SU-DHL-6 (cell line): Measurements from ENCODE around the gene LILRA2.
"Not testable (repeated sequence)": the region's sequence is repeated elsewhere in the genome, so short reads cannot be mapped to it uniquely, and the experiment has no call there.

Experiments used
- H2AFZ ChIP-seq: fragments of 200-600 bp; sonication (generic); 2 replicates; pipeline ENCODE4 v1.6.1; 2014; ENCODE audit warnings: low read depth, mild to moderate bottlenecking, moderate library complexity, mixed read lengths, antibody characterized with exemption, low read length; ENCODE audit not compliant: severe bottlenecking
- H3F3A ChIP-seq: fragments of 200-600 bp; shearing (Covaris generic); 2 replicates; pipeline ENCODE4 v1.6.0; 2016; ENCODE audit warnings: antibody characterized with exemption, mild to moderate bottlenecking; ENCODE audit not compliant: insufficient read depth
- H3K27ac ChIP-seq: fragments of 200-600 bp; sonication (generic); 2 replicates; pipeline ENCODE4 v1.5.1; 2016; ENCODE audit warnings: low read depth, mild to moderate bottlenecking, low read length, moderate library complexity, mixed read lengths
- H3K27me3 ChIP-seq: fragments of 200-600 bp; sonication (generic), shearing (Covaris generic); 2 replicates; pipeline ENCODE4 v1.6.0; 2014; ENCODE audit warnings: mild to moderate bottlenecking, low read length
- H3K36me3 ChIP-seq: fragments of 200-600 bp; sonication (generic); 2 replicates; pipeline ENCODE4 v1.6.1; 2014; ENCODE audit warnings: mild to moderate bottlenecking, low read length, mixed read lengths
- H3K4me2 ChIP-seq: fragments of 300-600, 200-600 bp; shearing (Covaris generic), sonication (generic); 2 replicates; pipeline ENCODE4 v1.6.0; 2014; ENCODE audit warnings: low read length, low read depth, mild to moderate bottlenecking; ENCODE audit not compliant: poor library complexity, severe bottlenecking
- H3K4me3 ChIP-seq: fragments of 200-600 bp; sonication (generic); 2 replicates; pipeline ENCODE4 v1.5.1; 2014; ENCODE audit warnings: antibody characterized with exemption, low read length, mild to moderate bottlenecking, mixed read lengths; ENCODE audit not compliant: insufficient read depth, poor library complexity, severe bottlenecking
- H3K79me2 ChIP-seq: fragments of 200-600 bp; sonication (generic); 2 replicates; pipeline ENCODE4 v1.6.1; 2014; ENCODE audit warnings: mild to moderate bottlenecking, low read length, moderate library complexity; ENCODE audit not compliant: insufficient read depth
- H3K9ac ChIP-seq: fragments of 200-600 bp; sonication (generic); 2 replicates; pipeline ENCODE4 v1.7.0; 2014; ENCODE audit warnings: mild to moderate bottlenecking, low read length
- H3K9me2 ChIP-seq: fragments of 200-600 bp; sonication (generic); replicated peaks from 2 replicates; pipeline ENCODE4 v1.6.1; 2014; ENCODE audit warnings: low read length; ENCODE audit not compliant: insufficient read depth
- H3K9me3 ChIP-seq: fragments of 200-600 bp; sonication (generic); 2 replicates; pipeline ENCODE4 v1.6.1; 2014; ENCODE audit warnings: low read length, mixed read lengths; ENCODE audit not compliant: insufficient read depth
- H4K20me1 ChIP-seq: fragments of 200-600 bp; sonication (generic); 2 replicates; pipeline ENCODE4 v1.6.1; 2014; ENCODE audit warnings: low read depth, mild to moderate bottlenecking, antibody characterized with exemption, low read length, moderate library complexity, mixed read lengths
- EZH2phosphoT487 ChIP-seq: fragments of 200-600 bp; sonication (generic), shearing (Covaris generic); conservative IDR thresholded peaks from 2 replicates; pipeline ENCODE4 v1.6.1; 2018; ENCODE audit warnings: mild to moderate bottlenecking, antibody characterized with exemption, low read length, moderate library complexity, mixed read lengths
- TF ChIP-seq, protein P1 (sequence below): fragments of 200-600 bp; sonication (generic); IDR thresholded peaks from one replicate; pipeline ENCODE4 v1.5.1; 2017; ENCODE audit warnings: antibody characterized with exemption, mild to moderate bottlenecking, low read length, moderate library complexity; ENCODE audit not compliant: insufficient read depth, poor library complexity, severe bottlenecking

LILRA2 gene

DNA sequence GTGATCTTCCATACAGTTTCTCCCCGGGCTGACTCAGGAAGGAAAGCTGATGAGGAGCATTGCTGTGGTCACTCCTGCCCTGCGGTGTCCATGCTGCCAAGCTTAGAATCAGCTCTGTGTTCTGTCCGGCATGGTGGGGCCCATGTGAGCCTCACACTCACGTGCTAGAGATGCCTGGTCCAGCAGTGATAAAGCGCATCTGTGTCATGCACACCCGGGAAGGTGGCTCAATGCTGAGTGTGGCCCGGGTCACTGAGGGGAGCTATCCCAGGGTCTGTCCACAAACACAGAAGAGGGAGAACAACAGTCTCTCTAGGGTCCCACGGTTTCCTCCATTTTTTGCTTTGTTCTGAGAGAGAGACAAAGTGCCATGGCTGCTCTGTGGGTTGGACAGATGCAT, 53.2 kb downstream of the LILRA2 start:
- no peak overlapping the region for H3K9ac ChIP-seq
- H3K4me3 ChIP-seq: no peak overlapping the region
- no peak overlapping the region for H2AFZ ChIP-seq
- no peaks in the 10 kb centered on the region for H3K79me2 ChIP-seq
- H3K27me3 ChIP-seq: no peaks in the 10 kb centered on the region
- TF ChIP-seq EZH2phosphoT487: no peak
- TF ChIP-seq, protein P1, sequence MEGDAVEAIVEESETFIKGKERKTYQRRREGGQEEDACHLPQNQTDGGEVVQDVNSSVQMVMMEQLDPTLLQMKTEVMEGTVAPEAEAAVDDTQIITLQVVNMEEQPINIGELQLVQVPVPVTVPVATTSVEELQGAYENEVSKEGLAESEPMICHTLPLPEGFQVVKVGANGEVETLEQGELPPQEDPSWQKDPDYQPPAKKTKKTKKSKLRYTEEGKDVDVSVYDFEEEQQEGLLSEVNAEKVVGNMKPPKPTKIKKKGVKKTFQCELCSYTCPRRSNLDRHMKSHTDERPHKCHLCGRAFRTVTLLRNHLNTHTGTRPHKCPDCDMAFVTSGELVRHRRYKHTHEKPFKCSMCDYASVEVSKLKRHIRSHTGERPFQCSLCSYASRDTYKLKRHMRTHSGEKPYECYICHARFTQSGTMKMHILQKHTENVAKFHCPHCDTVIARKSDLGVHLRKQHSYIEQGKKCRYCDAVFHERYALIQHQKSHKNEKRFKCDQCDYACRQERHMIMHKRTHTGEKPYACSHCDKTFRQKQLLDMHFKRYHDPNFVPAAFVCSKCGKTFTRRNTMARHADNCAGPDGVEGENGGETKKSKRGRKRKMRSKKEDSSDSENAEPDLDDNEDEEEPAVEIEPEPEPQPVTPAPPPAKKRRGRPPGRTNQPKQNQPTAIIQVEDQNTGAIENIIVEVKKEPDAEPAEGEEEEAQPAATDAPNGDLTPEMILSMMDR: no peak
- no peaks in the 10 kb centered on the region for H3K9me2 ChIP-seq
- no peaks in the 10 kb centered on the region for H3K36me3 ChIP-seq
- no peaks in the 10 kb centered on the region for H4K20me1 ChIP-seq
- H3K4me2 ChIP-seq: no peak overlapping the region
- no peaks in the 10 kb centered on the region for H3K9me3 ChIP-seq
- H3K27ac ChIP-seq: no peak overlapping the region
- H3F3A ChIP-seq: no peaks in the 10 kb centered on the region

- H3K4me2 ChIP-seq, H3K36me3 ChIP-seq, H2AFZ ChIP-seq, H3K9ac ChIP-seq, H3K4me3 ChIP-seq, H3K27ac ChIP-seq, H3K9me2 ChIP-seq, H3K27me3 ChIP-seq, H3K9me3 ChIP-seq, H3K79me2 ChIP-seq, H4K20me1 ChIP-seq, H3F3A ChIP-seq: not testable (repeated sequence)
Measured at GRCh38 chr19:54627912-54628311, 54.3 kb downstream of the LILRA2 start.

- not testable (repeated sequence) for H3K36me3 ChIP-seq, H3K79me2 ChIP-seq, H3K4me2 ChIP-seq, H3K4me3 ChIP-seq, H3K27ac ChIP-seq, H3K27me3 ChIP-seq, H3F3A ChIP-seq, H3K9me2 ChIP-seq, H2AFZ ChIP-seq, H3K9me3 ChIP-seq, H3K9ac ChIP-seq, H4K20me1 ChIP-seq
Measured at GRCh38 chr19:54630262-54630661, 56.7 kb downstream of the LILRA2 start, which contains the start of gene LILRB1. Gene LILRB1, plus strand, starts transcription at chr19:54630484. Its CDS starts 590 bp downstream, at chr19:54631074.

DNA sequence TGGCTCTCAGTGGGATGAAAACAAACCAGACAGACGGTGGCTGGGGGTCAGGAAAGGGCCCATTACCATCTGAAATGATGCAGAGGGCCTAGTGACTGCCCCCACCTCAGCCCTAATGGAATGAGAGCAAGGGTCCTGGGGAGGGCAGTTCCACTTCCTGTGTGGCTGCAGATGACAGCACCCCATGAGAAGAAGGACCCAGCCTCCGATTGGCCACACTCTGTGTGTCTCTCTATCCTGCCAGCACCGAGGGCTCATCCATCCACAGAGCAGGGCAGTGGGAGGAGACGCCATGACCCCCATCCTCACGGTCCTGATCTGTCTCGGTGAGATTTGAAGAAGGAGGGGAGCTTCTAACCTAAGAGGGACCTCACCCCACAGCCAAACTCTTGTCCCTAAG, 57.2 kb downstream of the LILRA2 start:
- H3K27me3 ChIP-seq: no peaks in the 10 kb centered on the region
- no peak overlapping the region for H3K9ac ChIP-seq
- TF ChIP-seq, protein P1: no peak
- no peak for TF ChIP-seq EZH2phosphoT487
- no peaks in the 10 kb centered on the region for H4K20me1 ChIP-seq
- H3K79me2 ChIP-seq: no peaks in the 10 kb centered on the region
- no peak overlapping the region for H3K27ac ChIP-seq
- H3K36me3 ChIP-seq: no peaks in the 10 kb centered on the region
- no peaks in the 10 kb centered on the region for H3K9me2 ChIP-seq
- no peak overlapping the region for H3K4me2 ChIP-seq
- no peak overlapping the region for H2AFZ ChIP-seq
- no peak overlapping the region for H3K4me3 ChIP-seq
- H3K9me3 ChIP-seq: no peaks in the 10 kb centered on the region
- H3F3A ChIP-seq: no peaks in the 10 kb centered on the region

DNA sequence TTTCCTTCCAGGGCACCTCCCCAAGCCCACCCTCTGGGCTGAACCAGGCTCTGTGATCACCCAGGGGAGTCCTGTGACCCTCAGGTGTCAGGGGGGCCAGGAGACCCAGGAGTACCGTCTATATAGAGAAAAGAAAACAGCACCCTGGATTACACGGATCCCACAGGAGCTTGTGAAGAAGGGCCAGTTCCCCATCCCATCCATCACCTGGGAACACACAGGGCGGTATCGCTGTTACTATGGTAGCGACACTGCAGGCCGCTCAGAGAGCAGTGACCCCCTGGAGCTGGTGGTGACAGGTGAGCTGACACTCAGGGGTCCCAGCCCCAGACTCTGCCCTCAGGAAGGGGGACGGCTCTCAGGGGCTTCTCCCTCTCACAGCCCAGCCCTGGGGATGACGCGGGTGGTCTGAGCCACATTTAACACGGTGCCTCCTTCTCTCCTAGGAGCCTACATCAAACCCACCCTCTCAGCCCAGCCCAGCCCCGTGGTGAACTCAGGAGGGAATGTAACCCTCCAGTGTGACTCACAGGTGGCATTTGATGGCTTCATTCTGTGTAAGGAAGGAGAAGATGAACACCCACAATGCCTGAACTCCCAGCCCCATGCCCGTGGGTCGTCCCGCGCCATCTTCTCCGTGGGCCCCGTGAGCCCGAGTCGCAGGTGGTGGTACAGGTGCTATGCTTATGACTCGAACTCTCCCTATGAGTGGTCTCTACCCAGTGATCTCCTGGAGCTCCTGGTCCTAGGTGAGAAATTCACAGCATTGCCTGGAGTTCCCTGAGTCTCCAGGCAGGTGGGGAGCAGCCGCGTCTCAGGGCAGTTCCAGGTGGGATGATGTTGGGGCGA, 58.1 kb downstream of the LILRA2 start:
- not testable (repeated sequence) for H3K9me2 ChIP-seq, H3K36me3 ChIP-seq, H4K20me1 ChIP-seq, H2AFZ ChIP-seq, H3K4me2 ChIP-seq, H3K79me2 ChIP-seq, H3F3A ChIP-seq, H3K27me3 ChIP-seq, H3K9ac ChIP-seq, H3K9me3 ChIP-seq, H3K4me3 ChIP-seq, H3K27ac ChIP-seq

DNA sequence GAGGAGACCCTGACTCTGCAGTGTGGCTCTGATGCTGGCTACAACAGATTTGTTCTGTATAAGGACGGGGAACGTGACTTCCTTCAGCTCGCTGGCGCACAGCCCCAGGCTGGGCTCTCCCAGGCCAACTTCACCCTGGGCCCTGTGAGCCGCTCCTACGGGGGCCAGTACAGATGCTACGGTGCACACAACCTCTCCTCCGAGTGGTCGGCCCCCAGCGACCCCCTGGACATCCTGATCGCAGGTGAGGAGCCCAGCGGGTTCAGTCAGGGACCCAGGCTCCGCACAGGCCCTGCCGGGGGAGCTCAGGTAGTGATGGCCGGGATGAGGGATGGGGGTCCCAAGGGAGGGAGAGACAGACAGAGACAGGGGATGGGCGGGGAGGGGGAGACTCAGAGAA, 58.9 kb downstream of the LILRA2 start:
- H2AFZ ChIP-seq, H3K4me2 ChIP-seq, H4K20me1 ChIP-seq, H3K27me3 ChIP-seq, H3K27ac ChIP-seq, H3K9me2 ChIP-seq, H3K9me3 ChIP-seq, H3K79me2 ChIP-seq, H3K9ac ChIP-seq, H3K36me3 ChIP-seq, H3F3A ChIP-seq, H3K4me3 ChIP-seq: not testable (repeated sequence)
